Right ventricle myocardium superior (tissue), 1 donor: ENCODE measurements around the gene SCAP. TPM values are rescaled to one million over a fixed set of nuclear protein-coding genes. Genes with fewer than 3 reads are reported as not detected.

Experiments
- ATAC-seq: fragments of 200-7000 bp; cut with Tn5 transposase; one replicate; pipeline ENCODE4 v1.9.1; 2020; ENCODE audit warnings: mild to moderate bottlenecking; ENCODE audit not compliant: poor library complexity
- DNase-seq: peaks from one replicate; pipeline ENCODE4 v3.0.0-alpha.2; 2020
- intact Hi-C: fragments of 100-400 bp; cut with DNase I; formaldehyde crosslinking; loops from one replicate; pipeline ENCODE4 v1.11.2; 2022
- total RNA-seq: library from RNA; stranded (reverse); fragmentation: NEBNext Ultra II Directional; extraction: Animal tissue kit (Norgen Biotek cat#: 25700); gene quantifications from one replicate; pipeline ENCODE4 v1.2.1, GENCODE V29; 2021
- donor health status: DM: no; HTN: yes; CAD: no; lungs with severe emphysema.

The SCAP gene
- total RNA-seq, 1 donor from 2014 or later: 39.7 TPM

DNA sequence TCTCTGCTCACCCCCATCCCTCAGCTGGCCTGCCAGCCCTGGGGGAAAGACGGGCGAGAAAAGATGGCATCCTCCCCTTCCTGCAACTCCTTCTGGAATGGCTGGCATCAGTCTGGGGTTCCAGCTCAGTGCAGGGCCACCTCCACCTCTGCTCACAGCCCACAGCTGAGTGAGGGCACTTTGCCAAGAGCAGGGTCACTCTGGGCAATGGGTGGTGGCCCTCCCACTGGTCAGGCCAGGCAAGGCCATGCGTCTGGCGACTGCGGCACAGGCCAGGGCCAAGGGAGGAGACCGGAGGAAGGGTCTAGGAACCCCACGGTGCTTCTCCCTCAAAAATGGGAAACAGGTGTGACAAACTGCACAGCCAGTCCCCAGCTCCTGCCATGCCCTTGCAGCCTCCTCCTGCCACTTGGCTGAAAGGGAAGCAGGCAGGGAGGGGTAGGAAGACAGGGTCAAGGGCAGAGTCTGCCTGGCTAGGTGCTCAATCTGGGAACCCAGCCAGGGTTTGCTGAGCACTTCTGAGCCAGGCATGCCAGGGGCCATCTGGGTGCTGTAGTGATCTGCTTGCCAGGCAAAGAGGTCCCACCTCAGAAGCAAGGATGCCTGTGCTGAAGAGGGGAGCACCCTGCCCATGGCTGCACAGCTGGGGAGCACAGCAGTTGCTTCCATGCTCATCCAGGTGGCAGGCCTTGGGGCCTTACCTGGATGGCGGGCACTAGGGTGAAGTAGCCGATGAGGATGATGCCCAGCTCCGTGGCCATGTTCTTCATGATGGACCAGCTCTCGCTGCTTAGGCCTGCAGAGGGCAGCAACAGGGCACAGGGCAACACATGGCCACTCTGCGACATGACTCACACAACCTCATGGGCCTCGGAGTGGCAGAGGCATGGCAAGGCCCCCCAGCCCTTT, 53.7 kb downstream of the SCAP start:
- ATAC-seq: peak; percentile 85
- peak; percentile 74 for DNase-seq
- intact Hi-C loops: loop anchor here (5.0 kb wide), 1 partner anchor 55 kb away; the partner anchor contains the start of gene SCAP

DNA sequence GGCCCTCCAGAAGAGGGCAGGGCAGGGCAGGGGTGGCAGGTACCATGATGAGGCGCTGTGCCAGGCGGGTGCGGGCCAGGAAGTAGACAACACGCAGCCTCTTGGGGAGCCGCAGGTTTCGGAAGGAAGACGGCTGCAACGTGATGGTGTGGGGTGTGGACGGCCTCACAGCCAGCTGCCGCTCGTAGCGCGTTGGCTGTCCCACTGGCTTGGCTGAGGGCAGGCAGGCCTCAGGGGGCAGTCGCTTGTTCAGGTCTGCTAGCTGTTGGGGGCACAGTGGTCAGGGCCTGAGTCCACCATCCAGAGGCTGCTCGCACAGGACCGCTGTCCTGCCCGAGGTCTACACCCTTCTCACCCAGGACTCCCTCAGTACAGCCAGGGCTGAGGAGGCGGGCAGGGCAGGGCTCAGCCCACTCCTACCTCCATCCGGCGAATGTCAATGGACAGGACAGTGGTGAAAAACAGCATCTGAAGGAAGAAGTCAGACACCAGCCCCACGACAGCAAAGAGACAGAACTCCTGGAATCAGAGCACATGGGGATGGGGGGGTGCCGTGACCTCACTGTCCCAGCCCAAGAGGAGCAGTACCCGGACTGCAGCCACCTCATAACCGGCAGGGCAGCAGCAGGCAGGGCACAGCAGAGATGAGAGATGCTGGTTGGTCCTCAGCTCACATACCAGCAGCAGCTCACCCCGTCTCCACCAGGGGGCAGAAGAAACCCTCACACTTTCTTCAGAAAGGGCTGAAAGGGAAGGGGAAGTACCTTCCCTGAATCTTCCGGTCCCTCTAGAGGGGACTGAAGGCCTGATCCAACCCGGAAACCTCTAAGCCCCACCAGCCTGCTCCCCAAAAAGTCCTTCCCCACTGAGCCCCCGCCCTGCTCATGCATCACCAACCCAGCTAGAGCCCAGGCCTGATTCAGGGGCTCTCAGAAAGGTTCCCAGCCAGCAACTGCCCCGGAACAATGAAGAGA, 54.9 kb downstream of the SCAP start:
- ATAC-seq (peak; percentile 83), DNase-seq (peak; percentile 92)
- intact Hi-C loops: loop anchor here (5.0 kb wide), 1 partner anchor 57 kb away; the partner anchor contains the start of gene SCAP

DNA sequence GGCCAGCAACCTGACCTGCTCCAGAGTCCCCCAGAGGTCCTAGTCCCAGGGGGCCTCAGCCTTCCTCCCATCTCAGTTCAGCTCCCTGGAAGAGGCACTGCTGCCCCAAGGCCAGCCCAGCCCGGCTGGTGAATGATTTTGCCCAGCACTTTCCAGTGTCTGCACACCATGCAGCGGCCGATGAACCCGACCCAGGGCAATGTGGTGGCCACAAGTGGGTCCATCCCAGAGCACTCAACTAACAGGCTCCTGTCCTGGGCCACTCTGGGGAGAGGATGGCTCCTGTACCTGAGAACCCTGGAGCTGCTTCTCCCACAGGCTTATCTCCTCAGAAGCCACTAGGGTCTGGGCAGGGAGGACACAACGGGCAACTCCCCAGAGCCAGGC, 55.7 kb downstream of the SCAP start:
- intact Hi-C loops: loop anchor here (5.0 kb wide), 1 partner anchor 57 kb away; the partner anchor contains the start of gene SCAP
- no peak for ATAC-seq
- DNase-seq: peak; percentile 33

DNA sequence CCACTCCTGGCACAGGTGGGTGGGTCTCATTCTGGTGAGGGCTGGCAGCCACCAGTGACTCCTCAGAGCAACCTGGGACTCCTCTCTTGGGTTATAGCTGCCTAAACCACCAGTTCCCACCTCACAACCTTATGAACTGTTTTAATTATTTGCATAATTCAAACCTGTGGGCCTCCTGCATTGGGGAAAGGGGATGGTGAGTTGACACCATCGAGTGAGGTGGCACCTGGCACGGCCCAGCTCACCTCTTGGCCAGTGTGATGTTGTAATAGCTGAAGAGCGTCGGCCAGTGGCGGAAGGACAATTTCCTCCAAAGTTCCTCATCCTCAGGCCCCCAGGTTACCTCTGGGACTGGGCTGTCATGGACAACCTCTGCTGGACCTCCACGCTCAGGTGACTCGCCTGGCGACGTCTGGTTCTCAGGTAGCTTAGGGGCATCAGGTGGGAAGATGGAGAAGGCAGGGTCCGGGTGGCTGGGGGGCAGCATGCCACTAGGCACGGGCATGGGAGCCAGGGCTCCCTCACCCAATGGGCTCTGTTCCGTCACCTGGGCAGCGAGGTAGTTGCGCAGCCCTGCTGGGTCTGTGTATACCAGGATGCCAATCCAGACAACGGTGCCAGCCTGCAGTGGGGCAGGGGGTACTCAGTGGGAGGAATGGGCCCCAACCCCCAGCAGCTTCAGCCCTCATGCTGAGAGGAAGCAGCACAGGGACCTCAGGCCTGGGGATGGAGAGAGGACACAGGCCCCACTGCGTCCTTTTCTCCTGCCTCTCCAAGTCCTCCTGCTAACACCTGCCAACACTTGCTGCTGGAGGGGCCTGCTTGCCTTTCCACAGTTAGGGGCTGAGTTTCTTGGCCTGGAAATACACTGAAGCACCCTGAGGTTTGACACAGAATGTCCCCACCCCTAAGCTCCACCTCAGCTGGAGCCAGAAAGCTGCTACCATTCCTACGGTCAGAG, 56.4 kb downstream of the SCAP start:
- intact Hi-C loops: loop anchor here (5.0 kb wide), 1 partner anchor 58 kb away; the partner anchor contains the start of gene SCAP
- peak; percentile 37 for DNase-seq
- no peak for ATAC-seq

DNA sequence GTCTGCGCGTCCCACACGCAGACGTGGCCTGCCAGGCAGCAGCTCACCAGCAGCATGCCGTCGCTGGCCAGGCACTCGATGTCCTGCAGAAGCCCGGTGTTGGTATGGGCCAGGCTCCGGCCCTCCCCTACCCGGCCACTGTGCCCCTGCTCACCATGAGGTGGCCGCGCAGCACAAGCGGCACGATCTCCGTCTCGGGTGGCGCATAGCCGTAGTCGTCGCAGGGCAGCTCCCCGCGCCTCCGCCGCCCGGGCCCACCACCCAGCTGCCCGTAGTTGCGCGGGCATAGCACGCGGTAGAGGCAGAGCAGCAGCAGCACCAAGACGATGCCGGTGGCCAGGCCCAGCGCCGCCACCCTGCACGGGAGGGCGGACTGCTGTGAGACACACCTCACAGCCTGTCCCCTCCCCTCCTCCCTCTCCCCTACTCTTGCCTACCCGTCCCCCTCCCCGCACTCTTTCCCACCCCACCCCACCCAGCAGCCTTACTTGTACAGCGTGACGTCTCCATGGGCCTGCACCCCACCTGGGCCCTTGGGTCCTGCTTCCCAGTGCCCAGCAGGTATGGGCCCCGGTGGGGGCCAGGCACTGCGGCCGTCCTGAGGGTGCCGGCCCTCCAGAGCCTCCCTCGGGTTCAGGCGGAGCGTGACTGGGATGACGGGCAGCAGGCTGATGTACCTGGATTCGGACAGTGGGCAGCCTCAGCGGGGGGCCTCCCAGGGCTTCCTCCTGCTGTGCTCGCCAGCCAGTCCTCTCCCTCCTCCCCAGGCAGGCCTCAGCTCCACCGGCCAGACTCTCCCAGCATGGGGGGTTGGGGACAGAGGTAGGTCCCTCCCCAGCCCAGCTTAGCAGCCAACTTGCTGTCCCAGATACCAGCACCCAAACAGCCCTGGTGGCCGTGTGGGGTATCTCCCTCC, 57.3 kb downstream of the SCAP start:
- DNase-seq: peak; percentile 34
- intact Hi-C loops: no loop called here
- ATAC-seq: no peak

DNA sequence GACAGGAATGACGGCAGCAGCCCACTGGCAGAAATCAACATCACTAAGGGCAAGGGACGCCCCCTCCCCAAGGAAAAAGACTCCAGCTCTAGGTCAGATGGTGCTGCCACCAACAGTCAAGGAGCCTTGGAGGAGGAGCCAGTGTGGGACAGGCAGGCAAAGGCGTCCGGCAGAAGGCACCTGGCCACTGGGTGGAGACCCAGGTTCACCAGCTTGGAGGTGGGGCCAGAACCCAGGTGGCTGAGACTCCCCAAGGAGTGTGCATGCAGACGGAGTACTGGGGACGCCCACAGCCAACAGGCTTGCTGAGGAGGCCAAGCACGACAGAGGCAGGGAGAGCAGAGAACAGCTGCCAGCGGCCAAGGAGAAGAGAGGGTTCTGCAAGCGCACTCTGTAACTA, 59.7 kb downstream of the SCAP start:
- intact Hi-C loops: no loop called here
- ATAC-seq: no peak
- peak; percentile 35 for DNase-seq

DNA sequence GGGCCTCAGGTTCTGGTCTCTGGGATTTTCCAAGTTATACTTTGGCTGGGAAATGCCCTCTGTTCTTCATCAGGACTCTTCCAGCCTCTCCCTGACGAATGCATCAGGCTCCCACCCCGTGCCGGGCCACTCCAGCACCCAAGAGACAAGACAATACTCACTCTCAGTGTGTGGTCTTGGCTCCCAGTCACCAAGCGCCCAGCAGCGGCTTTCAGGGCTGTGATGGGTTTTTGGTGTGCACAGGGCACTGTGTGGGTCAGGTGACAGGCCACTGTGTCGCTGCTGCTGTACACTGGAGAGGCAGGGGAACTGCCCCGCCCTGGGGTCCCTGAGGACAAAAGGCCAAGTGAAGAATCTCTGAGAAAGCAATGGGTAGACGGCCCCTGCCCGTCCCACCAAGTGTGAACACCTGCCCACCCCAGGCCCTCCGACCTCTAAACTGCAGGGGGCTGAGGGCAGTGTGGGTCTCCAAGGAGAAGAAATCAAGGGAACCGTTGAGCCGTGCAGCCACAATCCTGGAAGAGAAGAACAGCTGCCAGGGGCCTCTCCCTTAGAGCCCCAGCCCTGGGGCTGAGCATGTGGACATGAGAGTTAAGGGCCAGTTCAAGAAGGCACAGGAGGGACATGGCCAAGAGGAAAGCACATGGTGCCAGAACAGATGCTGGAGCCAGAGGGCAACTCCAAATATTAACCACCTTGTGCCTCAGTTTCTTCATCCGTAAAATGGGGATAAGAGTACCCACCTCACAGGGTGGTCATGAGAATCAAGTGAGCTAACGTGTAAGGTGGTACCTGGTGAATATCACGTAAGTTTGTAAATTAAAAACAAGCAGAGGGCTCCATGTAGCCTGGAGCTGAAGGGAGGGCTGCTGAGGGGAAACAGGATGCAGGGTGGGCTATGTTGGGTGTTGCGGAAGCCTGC, 60.8 kb downstream of the SCAP start:
- DNase-seq: no peak
- no peak for ATAC-seq
- intact Hi-C loops: no loop called here

DNA sequence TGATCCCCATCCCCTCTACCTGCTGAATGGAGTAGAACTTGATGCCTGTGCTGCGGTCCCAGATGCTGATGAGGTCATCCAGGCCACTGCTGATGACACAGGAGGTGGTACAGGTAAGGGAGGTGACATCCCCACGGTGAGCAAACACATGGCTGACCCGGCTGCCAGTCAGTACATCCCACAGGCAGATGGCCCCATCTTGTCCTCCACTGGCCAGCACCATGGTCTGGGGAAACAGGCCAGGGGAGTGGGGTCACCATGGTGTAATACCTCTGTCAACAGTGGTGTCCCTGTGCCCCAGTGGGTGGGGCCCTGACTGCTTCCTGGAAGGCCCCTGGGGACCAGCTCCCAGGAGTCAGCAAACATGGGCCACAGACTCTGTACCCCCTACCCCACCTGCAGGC, 61.6 kb downstream of the SCAP start:
- intact Hi-C loops: no loop called here
- ATAC-seq: no peak
- DNase-seq: no peak

DNA sequence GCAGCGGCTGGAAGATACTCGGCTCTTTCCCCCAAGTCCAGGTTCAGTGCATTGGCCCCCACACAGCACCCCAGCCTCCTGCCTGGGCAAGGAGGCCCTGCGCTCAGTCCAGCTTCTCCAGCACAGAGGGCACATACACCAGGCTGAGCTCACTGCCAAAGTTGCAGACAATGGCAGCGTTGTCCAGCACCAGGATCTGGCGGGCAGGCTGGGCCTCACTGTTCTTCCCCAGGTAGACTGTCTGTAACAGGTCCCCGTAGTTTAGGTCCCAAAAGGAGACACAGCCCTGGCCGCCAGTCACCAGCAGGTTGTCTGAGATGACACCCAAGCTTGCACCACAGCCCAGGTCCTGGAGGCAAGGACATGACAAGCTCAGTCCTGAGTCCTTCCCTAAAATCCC, 62.0 kb downstream of the SCAP start:
- intact Hi-C loops: no loop called here
- DNase-seq (no peak), ATAC-seq (no peak)

DNA sequence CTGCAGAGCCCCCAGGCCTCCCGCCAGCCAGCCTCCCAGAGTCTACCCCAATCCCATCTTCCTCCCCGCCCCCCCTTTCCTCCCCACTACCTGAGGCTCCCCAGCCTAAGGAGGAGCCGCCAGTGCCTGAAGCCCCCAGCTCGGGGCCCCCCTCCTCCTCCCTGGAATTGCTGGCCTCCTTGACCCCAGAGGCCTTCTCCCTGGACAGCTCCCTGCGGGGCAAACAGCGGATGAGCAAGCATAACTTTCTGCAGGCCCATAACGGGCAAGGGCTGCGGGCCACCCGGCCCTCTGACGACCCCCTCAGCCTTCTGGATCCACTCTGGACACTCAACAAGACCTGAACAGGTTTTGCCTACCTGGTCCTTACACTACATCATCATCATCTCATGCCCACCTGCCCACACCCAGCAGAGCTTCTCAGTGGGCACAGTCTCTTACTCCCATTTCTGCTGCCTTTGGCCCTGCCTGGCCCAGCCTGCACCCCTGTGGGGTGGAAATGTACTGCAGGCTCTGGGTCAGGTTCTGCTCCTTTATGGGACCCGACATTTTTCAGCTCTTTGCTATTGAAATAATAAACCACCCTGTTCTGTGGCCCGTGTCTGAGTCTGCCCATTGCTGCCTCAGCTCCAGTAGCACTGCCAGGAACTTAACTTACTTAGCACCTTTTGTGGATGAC, 62.8 kb downstream of the SCAP start:
- DNase-seq (no peak), ATAC-seq (no peak)
- intact Hi-C loops: no loop called here

DNA sequence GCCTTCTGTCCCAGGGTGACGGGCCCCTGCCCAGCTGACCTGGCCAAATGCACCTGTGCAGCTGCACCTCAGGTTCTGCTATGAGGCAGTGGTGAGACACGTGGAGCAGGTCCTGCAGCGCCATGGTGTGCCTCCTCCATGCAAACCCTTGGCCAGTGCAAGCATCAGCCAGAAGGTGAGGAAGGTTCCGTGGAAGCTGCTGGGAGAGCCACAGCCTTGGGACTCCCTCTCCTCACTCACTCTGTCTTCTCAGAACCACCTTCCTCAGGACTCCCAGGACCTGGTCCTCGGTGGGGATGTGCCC, 63.3 kb downstream of the SCAP start:
- no peak for ATAC-seq
- no peak for DNase-seq
- intact Hi-C loops: no loop called here

DNA sequence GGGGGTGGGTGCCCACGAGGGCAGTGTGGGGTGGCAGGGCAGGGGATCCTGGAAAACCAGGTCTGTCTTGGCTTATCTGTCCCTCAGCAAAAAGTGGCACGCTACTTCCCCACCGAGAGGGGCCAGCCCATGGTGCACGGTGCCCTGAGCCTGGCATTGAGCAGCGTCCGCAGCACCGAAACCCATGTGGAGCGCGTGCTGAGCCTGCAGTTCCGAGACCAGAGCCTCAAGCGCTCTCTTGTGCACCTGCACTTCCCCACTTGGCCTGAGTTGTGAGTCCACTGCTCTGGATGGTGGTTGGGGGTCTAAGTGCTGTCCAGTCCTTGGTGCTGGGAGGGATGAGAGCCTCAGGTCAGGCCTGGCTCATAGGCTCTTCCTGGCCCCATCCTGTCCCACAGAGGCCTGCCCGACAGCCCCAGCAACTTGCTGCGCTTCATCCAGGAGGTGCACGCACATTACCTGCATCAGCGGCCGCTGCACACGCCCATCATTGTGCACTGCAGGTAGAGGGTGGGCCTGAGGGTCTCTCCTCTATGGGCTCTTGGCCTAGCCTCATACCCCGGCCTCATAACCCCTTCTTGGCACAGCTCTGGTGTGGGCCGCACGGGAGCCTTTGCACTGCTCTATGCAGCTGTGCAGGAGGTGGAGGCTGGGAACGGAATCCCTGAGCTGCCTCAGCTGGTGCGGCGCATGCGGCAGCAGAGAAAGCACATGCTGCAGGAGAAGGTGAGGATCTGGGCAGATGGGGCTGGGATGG, 63.9 kb downstream of the SCAP start:
- DNase-seq (no peak), ATAC-seq (no peak)
- intact Hi-C loops: no loop called here

DNA sequence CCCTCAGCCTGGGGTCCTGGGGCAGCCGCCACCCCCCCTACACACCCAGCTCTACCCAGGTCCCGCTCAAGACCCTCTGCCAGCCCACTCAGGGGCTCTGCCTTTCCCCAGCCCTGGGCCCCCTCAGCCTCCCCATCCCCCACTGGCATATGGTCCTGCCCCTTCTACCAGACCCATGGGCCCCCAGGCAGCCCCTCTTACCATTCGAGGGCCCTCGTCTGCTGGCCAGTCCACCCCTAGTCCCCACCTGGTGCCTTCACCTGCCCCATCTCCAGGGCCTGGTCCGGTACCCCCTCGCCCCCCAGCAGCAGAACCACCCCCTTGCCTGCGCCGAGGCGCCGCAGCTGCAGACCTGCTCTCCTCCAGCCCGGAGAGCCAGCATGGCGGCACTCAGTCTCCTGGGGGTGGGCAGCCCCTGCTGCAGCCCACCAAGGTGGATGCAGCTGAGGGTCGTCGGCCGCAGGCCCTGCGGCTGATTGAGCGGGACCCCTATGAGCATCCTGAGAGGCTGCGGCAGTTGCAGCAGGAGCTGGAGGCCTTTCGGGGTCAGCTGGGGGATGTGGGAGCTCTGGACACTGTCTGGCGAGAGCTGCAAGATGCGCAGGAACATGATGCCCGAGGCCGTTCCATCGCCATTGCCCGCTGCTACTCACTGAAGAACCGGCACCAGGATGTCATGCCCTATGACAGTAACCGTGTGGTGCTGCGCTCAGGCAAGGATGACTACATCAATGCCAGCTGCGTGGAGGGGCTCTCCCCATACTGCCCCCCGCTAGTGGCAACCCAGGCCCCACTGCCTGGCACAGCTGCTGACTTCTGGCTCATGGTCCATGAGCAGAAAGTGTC, 64.7 kb downstream of the SCAP start:
- DNase-seq (no peak), ATAC-seq (no peak)

DNA sequence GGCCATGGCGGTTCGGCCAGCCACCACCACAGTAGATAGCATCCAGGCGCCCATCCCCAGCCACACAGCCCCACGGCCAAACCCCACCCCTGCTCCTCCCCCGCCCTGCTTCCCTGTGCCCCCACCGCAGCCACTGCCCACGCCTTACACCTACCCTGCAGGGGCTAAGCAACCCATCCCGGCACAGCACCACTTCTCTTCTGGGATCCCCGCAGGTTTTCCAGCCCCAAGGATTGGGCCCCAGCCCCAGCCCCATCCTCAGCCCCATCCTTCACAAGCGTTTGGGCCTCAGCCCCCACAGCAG, 65.4 kb downstream of the SCAP start:
- intact Hi-C loops: no loop called here
- DNase-seq (no peak), ATAC-seq (no peak)

More for the DNA sequence above, 64.7 kb downstream of the SCAP start:
- intact Hi-C loops: no loop called here
